Pulmonary artery endothelial cell (primary cell): ENCODE data around the gene ASIC2. TPM values are rescaled to one million over a fixed set of nuclear protein-coding genes. Genes with fewer than 3 reads are reported as not detected.

Experiments
- DNase-seq: peaks from one replicate; pipeline ENCODE4 v3.0.0-alpha.2; 2011; ENCODE audit warnings: low read depth, low spot score
- total RNA-seq: library from RNA; depleted of rRNA; stranded (reverse); fragments of >200 nt; gene quantifications from 2 replicates; pipeline ENCODE4 v1.2.3, GENCODE V29; 2014

Gene ASIC2
- total RNA-seq, 1 donor from 2014 or later, result under 0.01 TPM

- no peak for DNase-seq
Observed at GRCh38 chr17:33118391-33119075, 174.6 kb downstream of the ASIC2 start.

- no peak for DNase-seq
Observed at GRCh38 chr17:33116021-33116551, 177.0 kb downstream of the ASIC2 start.

DNA sequence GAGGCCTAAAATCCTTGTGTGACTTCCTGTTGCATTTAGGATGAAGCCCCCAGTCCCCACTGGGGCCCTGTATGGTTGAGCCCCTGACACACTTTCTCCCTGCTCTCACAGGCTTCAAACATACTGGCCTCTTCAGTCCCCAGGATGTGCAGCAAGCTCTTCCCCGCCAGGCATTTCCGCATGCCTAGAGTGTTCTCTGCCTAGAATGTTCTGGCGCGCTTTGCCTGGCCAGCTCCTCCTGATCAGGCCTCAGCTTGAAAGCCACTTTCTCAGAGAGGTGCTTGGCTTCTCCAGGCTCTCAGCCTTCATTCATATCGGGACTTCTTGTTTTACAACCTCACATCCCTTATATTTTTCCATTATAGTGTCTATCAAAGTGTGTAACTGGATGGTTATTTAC, 177.7 kb downstream of the ASIC2 start:
- no peak for DNase-seq

GRCh38 chr17:33113991-33114370, 179.1 kb downstream of the ASIC2 start:
- DNase-seq, result no peak

- no peak for DNase-seq
Observed at GRCh38 chr17:33113276-33113990, 179.7 kb downstream of the ASIC2 start.

- no peak for DNase-seq
Observed at GRCh38 chr17:33112763-33113162, 180.3 kb downstream of the ASIC2 start.

DNA sequence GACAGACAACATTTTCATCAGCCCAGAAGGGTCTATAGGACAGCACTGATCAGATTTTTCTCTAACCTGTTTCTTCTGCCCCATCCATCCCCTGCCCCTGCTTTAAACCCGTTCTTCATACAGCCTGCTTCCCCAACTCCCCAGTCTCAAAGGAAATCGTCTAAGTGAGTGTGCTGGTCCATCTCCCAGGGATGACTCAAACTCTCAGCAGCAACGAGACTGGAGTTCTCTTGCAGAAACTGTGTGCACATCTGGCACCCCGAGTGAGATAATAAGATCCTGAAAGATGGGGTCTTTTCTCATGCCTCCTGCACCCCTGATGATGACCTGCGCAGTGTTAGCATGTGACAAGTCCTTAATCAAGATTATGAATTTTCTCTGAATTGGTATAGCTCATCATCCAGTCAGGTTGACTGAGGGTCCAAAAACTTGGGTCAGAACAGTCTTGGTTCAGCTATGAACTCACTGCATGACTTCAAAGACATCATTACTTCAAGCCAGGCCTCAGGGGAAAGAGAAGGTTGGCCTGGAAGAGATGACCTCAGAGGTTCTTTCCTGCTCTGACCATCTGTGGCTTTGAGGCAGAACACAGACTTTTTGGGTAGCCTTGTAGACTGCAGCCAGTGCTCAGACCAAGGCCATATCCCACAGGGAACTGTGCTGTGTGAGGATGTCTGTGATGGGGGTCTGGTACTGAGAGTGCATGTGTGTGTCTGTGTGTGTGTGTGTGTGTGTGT, 183.6 kb downstream of the ASIC2 start:
- no peak for DNase-seq

GRCh38 chr17:33106525-33107165, 186.4 kb downstream of the ASIC2 start:
- no peak for DNase-seq

GRCh38 chr17:33105911-33106310, 187.2 kb downstream of the ASIC2 start:
- no peak for DNase-seq

- DNase-seq, result no peak
Observed at GRCh38 chr17:33099906-33100305, 193.2 kb downstream of the ASIC2 start.

GRCh38 chr17:33099252-33099651, 193.8 kb downstream of the ASIC2 start:
- no peak for DNase-seq

DNA sequence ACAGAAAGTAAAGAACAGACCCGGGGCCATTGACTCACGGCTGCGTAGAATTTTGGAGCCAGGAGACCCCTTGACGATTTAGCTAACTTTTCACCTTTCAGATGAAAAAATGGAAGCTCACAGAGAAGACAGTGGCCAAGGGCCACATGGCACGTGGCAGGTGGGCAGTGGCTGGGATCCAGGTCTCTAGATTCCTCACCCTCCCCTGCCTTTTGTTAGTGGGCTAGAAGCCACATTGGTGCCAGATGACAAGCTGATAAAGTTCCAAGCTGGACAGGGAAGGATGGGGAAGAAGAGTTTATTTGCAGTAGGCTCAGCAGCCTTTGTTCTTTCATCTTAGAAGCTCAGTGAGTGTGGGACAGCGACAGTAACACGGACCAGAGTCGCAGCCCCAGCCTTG, 195.7 kb downstream of the ASIC2 start:
- DNase-seq, result no peak

DNA sequence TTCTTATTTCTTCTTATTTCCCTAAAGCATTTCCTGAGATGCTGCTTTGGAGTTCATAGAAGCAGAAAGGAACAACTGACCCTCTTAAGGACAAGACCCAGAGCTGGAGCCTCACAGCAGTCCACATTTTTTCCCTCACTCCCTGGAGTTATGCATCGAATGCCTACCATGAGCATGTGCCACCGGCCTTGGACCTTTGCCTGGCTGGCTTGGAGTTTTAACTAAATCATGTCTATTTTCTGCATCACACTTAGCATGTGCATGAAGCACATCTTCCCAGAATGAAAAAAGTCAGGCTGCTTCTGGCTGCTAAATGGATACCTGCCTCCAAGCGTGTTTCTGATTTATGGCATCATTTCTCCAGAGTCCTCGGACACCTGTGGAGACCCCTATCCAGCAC, 196.9 kb downstream of the ASIC2 start:
- DNase-seq, result no peak

- DNase-seq, result no peak
Observed at GRCh38 chr17:33091271-33091670, 201.8 kb downstream of the ASIC2 start.

- DNase-seq, result no peak
Observed at GRCh38 chr17:33090806-33091205, 202.3 kb downstream of the ASIC2 start.

- DNase-seq, result no peak
Observed at GRCh38 chr17:33086878-33087277, 206.2 kb downstream of the ASIC2 start.

DNA sequence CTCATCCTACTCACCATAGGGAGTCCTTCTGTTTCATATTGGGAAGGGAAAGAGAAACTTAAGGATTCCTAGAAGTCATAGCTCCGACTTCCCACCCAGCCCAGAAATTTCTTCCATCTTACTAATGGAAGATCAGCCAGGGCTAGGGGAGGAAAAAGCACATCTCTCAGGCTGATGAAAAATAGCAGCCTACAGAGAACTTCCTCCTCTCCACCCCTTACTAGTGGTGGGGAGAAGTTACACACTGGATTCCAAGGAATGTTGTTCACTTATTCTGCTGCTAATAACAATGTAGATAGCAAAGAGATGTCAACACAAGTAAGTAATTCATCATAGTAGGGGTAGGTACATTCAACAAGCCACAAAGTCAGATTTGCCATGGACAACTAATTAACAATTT, 207.1 kb downstream of the ASIC2 start:
- DNase-seq, result no peak

DNA sequence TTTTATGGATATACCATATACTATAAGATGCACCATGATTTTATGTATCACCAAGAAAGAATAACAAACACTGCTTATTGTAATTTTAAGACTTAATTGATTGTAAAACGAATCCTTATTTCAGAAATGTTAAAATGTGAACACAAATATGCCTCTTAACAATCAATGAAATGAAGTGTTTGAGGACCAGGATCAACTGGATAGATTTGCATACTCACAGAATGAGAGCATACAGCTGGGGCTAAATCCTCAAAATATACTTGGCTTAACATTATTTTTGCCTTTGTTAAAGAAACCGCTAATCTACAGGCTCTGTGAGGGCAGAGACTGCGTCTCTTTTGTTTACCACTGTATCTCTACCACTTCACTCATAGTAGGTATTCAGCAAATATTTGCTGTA, 207.8 kb downstream of the ASIC2 start:
- DNase-seq, result no peak

GRCh38 chr17:33084755-33085154, 208.3 kb downstream of the ASIC2 start:
- DNase-seq, result no peak

GRCh38 chr17:33082529-33083173, 210.4 kb downstream of the ASIC2 start:
- DNase-seq, result no peak

- DNase-seq, result no peak
Observed at GRCh38 chr17:33080091-33080490, 213.0 kb downstream of the ASIC2 start.
